Esophagus muscularis mucosa (tissue), 4 donors: Measurements from ENCODE around the gene PTPRK. TPM values are rescaled to one million over a fixed set of nuclear protein-coding genes. Genes with fewer than 3 reads are reported as not detected.

ENCODE experiments used
- DNase-seq: peaks from one replicate; pipeline ENCODE4 v3.0.0-alpha.2; 2017; ENCODE audit errors: extremely low spot score
- H3K27ac ChIP-seq, 4 donors: fragments of 200-600 bp; sonication (generic); replicated peaks in 1 of 4; 1 replicate in 3 of 4; 2 replicates in 1 of 4; pipeline ENCODE4 v1.5.1; 2016 to 2019; ENCODE audit warnings: mild to moderate bottlenecking in 1 of 4
- H3K27me3 ChIP-seq, 4 donors: fragments of 200-600 bp; sonication (generic); one replicate each; pipeline versions ENCODE4 v1.5.1 to v1.6.0; 2016 to 2019
- H3K36me3 ChIP-seq, 4 donors: fragments of 200-600 bp; sonication (generic); one replicate each; pipeline ENCODE4 v1.5.1; 2016 to 2019
- H3K4me1 ChIP-seq, 4 donors: fragments of 200-600 bp; sonication (generic); one replicate each; pipeline ENCODE4 v1.5.1; 2016 to 2019
- H3K4me3 ChIP-seq, 4 donors: fragments of 200-600 bp; sonication (generic); 1 replicate in 2 of 4; 2 replicates in 2 of 4; pipeline ENCODE4 v1.5.1; 2016 to 2019; ENCODE audit warnings: mild to moderate bottlenecking in 4 of 4, moderate library complexity in 1 of 4
- H3K9me3 ChIP-seq, 4 donors: fragments of 200-600 bp; sonication (generic); 1 replicate in 3 of 4; 2 replicates in 1 of 4; pipeline ENCODE4 v1.5.1; 2016 to 2019
- EP300 ChIP-seq: sonication (generic); formaldehyde crosslinking; IDR thresholded peaks from one replicate; pipeline ENCODE4 v1.6.1; 2017; ENCODE audit warnings: antibody characterized with exemption
- POLR2A ChIP-seq: fragments of 450-650 bp; IDR thresholded peaks from one replicate; pipeline ENCODE4 v1.6.1; 2017; ENCODE audit warnings: antibody characterized with exemption, moderate library complexity, mild to moderate bottlenecking, low read depth
- POLR2AphosphoS5 ChIP-seq, 2 donors: sonication (generic); formaldehyde crosslinking; IDR thresholded peaks; one replicate each; pipeline ENCODE4 v1.6.1; 2017; ENCODE audit warnings: antibody characterized with exemption in 2 of 2
- WGBS: methylation state at CpG from one replicate; pipeline ENCODE4 v1.1.5; 2018; 5-methylcytosine and 5-hydroxymethylcytosine counted together
- intact Hi-C: fragments of 100-400 bp; cut with DNase I; formaldehyde crosslinking; loops from one replicate; pipeline ENCODE4 v1.15.1; 2023
- total RNA-seq, 4 donors: library from RNA; depleted of rRNA; stranded (reverse); fragments of >200 nt; gene quantifications; one replicate each; pipeline versions ENCODE4 v1.1.0 to v1.2.1, GENCODE V29; 2016
- TF ChIP-seq, protein P1 (sequence below), 3 experiments: fragments of 200-600 bp in 2 of 3; fragments of 450-650 bp in 1 of 3; sonication (generic) in 2 of 3; IDR thresholded peaks; one replicate each; pipeline ENCODE4 v1.5.1; 2017 to 2019; ENCODE audit warnings: antibody characterized with exemption in 3 of 3, mild to moderate bottlenecking in 2 of 3, moderate library complexity in 1 of 3

PTPRK gene
- total RNA-seq, 4 donors from 2014 or later: 36.8 to 53.1 (median 43.8) TPM

DNA sequence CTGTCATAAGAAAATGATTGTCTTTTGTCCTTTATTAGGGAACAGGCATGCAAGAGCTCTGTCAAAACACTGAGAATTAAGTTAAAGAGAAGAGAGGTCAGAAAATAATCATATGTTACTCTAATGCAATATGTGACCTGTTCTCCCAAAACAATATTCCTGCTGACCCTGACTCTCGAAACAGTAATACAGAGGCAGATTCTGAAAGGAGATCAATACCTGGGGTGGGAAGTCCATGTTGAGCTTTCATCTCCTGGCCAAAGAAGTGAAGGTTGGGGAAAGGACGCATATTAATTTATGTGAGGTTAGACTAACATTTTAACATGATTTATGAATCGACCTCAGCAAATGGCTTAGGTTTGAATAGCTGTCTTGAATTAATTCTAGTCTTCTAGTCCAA lies 243.0 kb downstream of the PTPRK start:
- no peak overlapping the region for H3K4me3 ChIP-seq
- intact Hi-C loops: no loop called here
- 93% methylated on average over 3 of the region's 3 CpGs for WGBS

DNA sequence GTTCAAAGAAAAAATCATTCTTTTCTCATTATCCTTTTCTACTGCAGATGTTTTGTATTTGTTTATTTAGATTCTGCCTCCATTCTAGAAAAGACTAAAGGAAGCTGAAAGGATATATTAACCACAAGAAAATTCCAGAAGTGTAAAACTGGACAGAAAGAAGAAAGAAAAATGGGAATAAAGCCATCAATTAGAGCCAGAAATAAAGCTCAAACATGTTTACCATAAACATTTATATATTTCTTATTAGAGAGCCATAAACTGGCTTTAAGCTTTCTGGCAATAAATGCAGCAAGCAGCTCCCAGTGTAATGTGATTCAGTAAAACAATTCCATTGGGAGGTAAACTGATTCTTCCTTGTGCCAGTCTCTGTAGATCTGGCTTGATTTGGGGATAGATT lies 244.1 kb downstream of the PTPRK start:
- no peaks in the 10 kb centered on the region for H3K36me3 ChIP-seq
- no peak overlapping the region for H3K4me3 ChIP-seq
- H3K9me3 ChIP-seq: no peaks in the 10 kb centered on the region
- H3K4me1 ChIP-seq: peaks cover 3 to 18% (median 8%) of the 10 kb centered on the region in 4 donors
- no peak for DNase-seq
- H3K27ac ChIP-seq: no peak overlapping the region
- no peak for TF ChIP-seq EP300
- TF ChIP-seq POLR2AphosphoS5 (IDR thresholded peaks at IDR 0.05): no peak
- TF ChIP-seq, protein P1, sequence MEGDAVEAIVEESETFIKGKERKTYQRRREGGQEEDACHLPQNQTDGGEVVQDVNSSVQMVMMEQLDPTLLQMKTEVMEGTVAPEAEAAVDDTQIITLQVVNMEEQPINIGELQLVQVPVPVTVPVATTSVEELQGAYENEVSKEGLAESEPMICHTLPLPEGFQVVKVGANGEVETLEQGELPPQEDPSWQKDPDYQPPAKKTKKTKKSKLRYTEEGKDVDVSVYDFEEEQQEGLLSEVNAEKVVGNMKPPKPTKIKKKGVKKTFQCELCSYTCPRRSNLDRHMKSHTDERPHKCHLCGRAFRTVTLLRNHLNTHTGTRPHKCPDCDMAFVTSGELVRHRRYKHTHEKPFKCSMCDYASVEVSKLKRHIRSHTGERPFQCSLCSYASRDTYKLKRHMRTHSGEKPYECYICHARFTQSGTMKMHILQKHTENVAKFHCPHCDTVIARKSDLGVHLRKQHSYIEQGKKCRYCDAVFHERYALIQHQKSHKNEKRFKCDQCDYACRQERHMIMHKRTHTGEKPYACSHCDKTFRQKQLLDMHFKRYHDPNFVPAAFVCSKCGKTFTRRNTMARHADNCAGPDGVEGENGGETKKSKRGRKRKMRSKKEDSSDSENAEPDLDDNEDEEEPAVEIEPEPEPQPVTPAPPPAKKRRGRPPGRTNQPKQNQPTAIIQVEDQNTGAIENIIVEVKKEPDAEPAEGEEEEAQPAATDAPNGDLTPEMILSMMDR (IDR thresholded peaks at IDR 0.05): no peak
- TF ChIP-seq POLR2A: no peak
- intact Hi-C loops: no loop called here
- H3K27me3 ChIP-seq: no peaks in the 10 kb centered on the region

More for the DNA sequence above, 243.0 kb downstream of the PTPRK start:
- Histone ChIP-seq H3K27me3 (no peaks in the 10 kb centered on the region), H3K9me3 (no peaks in the 10 kb centered on the region), H3K4me1 (peaks cover 0 to 21% (median 5%) of the 10 kb centered on the region in 4 donors), H3K27ac (no peak overlapping the region), H3K36me3 (no peaks in the 10 kb centered on the region)
- no peak for DNase-seq
- TF ChIP-seq POLR2AphosphoS5 (IDR thresholded peaks at IDR 0.05): no peak
- TF ChIP-seq EP300: no peak
- TF ChIP-seq POLR2A: no peak
- TF ChIP-seq, protein P1 (IDR thresholded peaks at IDR 0.05): no peak

DNA sequence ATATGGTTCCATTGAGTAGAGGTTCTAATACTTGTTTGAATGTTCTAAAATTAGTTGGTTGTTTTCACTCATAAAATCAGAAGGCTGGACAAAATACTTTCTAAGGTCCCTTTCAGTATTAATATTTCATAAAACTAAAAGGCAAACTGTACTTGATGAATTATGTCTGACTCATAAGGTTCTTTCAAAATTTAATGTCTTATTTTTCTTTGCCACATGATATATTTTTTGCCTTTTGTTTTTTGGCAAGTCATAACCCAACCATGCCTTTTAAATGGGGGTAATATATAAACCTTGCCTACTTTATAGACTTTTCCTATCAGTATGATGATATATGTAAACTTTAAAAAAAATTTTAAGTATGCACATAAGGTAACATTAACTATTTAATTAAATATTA lies 244.7 kb downstream of the PTPRK start:
- no peaks in the 10 kb centered on the region for H3K36me3 ChIP-seq
- DNase-seq: no peak
- no peak for TF ChIP-seq POLR2AphosphoS5 (IDR thresholded peaks at IDR 0.05)
- TF ChIP-seq, protein P1 (IDR thresholded peaks at IDR 0.05): no peak
- TF ChIP-seq POLR2A: no peak
- TF ChIP-seq EP300: no peak
- peaks cover 7 to 22% (median 14%) of the 10 kb centered on the region in 4 donors for H3K4me1 ChIP-seq
- H3K4me3 ChIP-seq: no peak overlapping the region
- no peaks in the 10 kb centered on the region for H3K27me3 ChIP-seq
- H3K27ac ChIP-seq: no peak overlapping the region
- intact Hi-C loops: no loop called here
- H3K9me3 ChIP-seq: no peaks in the 10 kb centered on the region

DNA sequence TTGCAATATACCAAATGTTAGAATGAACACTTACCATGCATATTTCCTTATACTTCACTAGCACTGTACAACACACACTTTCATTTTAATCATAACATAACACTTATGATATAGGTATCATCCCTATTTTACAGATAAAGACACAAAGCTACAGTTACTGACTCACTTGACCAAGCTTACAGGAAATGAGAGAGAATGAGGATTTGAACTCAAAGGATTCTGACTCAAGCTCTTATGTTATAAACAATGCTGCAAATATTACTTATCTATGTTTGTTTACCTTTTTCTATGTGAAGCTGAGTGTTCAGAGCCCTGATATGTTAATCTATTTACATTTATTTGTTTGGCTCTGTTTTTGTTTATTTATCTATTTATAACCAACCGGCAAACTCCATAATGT lies 245.4 kb downstream of the PTPRK start:
- H3K27ac ChIP-seq: no peak overlapping the region
- no peak overlapping the region for H3K4me3 ChIP-seq
- no peak for DNase-seq
- H3K9me3 ChIP-seq: no peaks in the 10 kb centered on the region
- H3K4me1 ChIP-seq: peaks cover 7 to 22% (median 15%) of the 10 kb centered on the region in 4 donors
- intact Hi-C loops: no loop called here
- H3K36me3 ChIP-seq: no peaks in the 10 kb centered on the region
- no peak for TF ChIP-seq EP300
- no peak for TF ChIP-seq POLR2AphosphoS5 (IDR thresholded peaks at IDR 0.05)
- TF ChIP-seq, protein P1 (IDR thresholded peaks at IDR 0.05): no peak
- no peak for TF ChIP-seq POLR2A
- WGBS: 73% methylated on average over 1 of the region's 1 CpG
- no peaks in the 10 kb centered on the region for H3K27me3 ChIP-seq

DNA sequence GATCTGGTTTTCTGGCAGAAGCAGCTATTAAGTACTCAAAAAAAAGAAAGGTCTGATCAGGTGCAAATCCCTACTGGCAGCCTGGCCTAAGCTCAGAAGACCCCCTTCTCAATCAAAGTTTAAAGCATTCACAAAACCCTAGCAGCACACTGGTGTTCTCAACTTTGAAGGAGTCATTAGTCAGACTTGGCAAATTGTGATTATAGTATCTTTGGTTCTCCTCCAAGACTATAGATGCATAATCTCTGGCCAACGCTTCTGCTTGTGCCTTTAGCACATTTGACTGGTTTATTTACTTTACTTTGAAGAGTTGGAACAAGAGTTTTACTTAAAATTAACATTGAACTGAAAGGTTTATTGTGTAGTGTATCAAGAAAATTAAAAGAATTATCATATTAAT lies 248.9 kb downstream of the PTPRK start:
- no peak for DNase-seq
- no peak overlapping the region for H3K4me3 ChIP-seq
- no peaks in the 10 kb centered on the region for H3K9me3 ChIP-seq
- no peaks in the 10 kb centered on the region for H3K27me3 ChIP-seq
- peaks cover 7 to 13% (median 12%) of the 10 kb centered on the region in 4 donors for H3K4me1 ChIP-seq
- intact Hi-C loops: no loop called here
- H3K36me3 ChIP-seq: no peaks in the 10 kb centered on the region
- no peak overlapping the region for H3K27ac ChIP-seq
- 29% methylated on average over 1 of the region's 1 CpG for WGBS
- TF ChIP-seq POLR2AphosphoS5 (IDR thresholded peaks at IDR 0.05): no peak
